Fibroblast of lung (primary cell): Measurements from ENCODE around the gene PEPD.

Source experiments
- EZH2 ChIP-seq: IDR thresholded peaks from 2 replicates; pipeline ENCODE4 v1.5.1; 2012; ENCODE audit warnings: low read length, control low read depth, mild to moderate bottlenecking; ENCODE audit errors: missing control alignments
- TF ChIP-seq, protein P1 (sequence below), 2 donors: IDR thresholded peaks in 1 of 2; conservative IDR thresholded peaks in 1 of 2; 1 replicate in 1 of 2; 2 replicates in 1 of 2; pipeline ENCODE4 v1.5.1; 2011 to 2012; ENCODE audit warnings: low read length in 2 of 2, control low read depth in 1 of 2, inconsistent platforms in 1 of 2, low read depth in 1 of 2, mild to moderate bottlenecking in 1 of 2

DNA sequence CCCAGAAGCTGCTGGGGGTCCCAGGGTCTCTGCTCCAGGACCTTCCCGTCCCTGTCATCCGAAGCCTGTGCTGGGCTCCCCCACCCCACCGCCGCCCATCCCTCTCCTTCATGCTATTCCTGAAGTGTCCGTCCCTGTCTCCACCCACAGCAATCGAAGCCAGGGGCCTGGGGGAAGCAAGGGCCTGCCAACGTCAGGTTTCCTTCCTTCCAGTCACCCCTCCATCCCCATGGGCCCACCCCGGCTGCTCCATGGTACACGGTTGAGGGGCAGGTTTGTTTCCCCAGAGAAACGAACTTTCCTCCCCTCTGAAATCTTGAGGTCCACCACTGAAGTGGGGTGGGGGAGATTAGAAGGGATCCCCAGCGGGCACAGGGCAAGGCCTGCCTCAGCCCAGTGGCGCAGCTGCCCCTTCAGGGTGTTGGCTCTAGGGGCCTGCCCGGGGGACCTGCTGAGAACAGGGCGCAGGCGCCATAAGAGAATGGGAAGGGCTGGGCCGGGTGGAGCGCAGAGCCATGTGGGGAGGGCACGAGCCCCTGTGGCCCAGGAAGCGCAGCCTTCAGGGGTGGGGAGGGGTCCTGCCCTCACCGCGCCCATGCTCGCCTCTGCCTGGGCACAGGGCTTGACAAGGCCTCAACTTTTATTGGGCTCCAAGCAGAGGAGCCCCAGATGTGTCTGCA is 132.0 kb downstream of the PEPD start:
- TF ChIP-seq, protein P1, sequence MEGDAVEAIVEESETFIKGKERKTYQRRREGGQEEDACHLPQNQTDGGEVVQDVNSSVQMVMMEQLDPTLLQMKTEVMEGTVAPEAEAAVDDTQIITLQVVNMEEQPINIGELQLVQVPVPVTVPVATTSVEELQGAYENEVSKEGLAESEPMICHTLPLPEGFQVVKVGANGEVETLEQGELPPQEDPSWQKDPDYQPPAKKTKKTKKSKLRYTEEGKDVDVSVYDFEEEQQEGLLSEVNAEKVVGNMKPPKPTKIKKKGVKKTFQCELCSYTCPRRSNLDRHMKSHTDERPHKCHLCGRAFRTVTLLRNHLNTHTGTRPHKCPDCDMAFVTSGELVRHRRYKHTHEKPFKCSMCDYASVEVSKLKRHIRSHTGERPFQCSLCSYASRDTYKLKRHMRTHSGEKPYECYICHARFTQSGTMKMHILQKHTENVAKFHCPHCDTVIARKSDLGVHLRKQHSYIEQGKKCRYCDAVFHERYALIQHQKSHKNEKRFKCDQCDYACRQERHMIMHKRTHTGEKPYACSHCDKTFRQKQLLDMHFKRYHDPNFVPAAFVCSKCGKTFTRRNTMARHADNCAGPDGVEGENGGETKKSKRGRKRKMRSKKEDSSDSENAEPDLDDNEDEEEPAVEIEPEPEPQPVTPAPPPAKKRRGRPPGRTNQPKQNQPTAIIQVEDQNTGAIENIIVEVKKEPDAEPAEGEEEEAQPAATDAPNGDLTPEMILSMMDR (conservative IDR thresholded peaks at IDR 0.05 in 1 of 2, IDR thresholded peaks at IDR 0.05 in 1 of 2; ENCODE audit: low read depth in 1 of 2, low read length in 2 of 2) = no peak
- no peak for TF ChIP-seq EZH2
